Right cardiac atrium (tissue), 5 donors: ENCODE data around the gene CCNJL. TPM values are rescaled to one million over a fixed set of nuclear protein-coding genes. Genes with fewer than 3 reads are reported as not detected.
A peak's percentile ranks its signal among the peaks of the same experiment; 100 is the strongest.

Experiments
- ATAC-seq, 2 donors: fragments of 200-7000 bp; cut with Tn5 transposase; one replicate each; pipeline versions ENCODE4 v1.8.0 to v1.9.1; 2020; ENCODE audit warnings: moderate library complexity in 2 of 2, mild to moderate bottlenecking in 1 of 2
- DNase-seq, 3 donors: peaks; one replicate each; pipeline ENCODE4 v3.0.0-alpha.2; 2020
- H3K27ac ChIP-seq: one replicate; pipeline ENCODE4 v1.5.1; 2013; ENCODE audit warnings: mild to moderate bottlenecking, low read length, control low read depth, moderate library complexity
- H3K27me3 ChIP-seq: one replicate; pipeline ENCODE4 v1.6.1; 2013; ENCODE audit not compliant: control insufficient read depth, insufficient read depth
- H3K4me1 ChIP-seq: one replicate; pipeline ENCODE4 v1.6.1; 2013; ENCODE audit warnings: low read length; ENCODE audit not compliant: control insufficient read depth, insufficient read depth
- H3K4me3 ChIP-seq: one replicate; pipeline ENCODE4 v1.5.1; 2013; ENCODE audit warnings: low read length, control low read depth
- H3K9me3 ChIP-seq: one replicate; pipeline ENCODE4 v1.6.1; 2013; ENCODE audit warnings: low read length; ENCODE audit not compliant: control insufficient read depth
- WGBS: extraction: QIAGEN DNeasy Blood & Tissue Kit; methylation state at CpG from one replicate; pipeline ENCODE4 v1.1.7; 2013; 5-methylcytosine and 5-hydroxymethylcytosine counted together
- intact Hi-C, 4 donors: fragments of 100-400 bp; cut with DNase I; formaldehyde crosslinking; loops; one replicate each; pipeline versions ENCODE4 v1.11.0 to v1.14.0; 2022 to 2023
- polyA plus RNA-seq: library from polyadenylated mRNA; stranded (reverse); fragments of 200-250 nt; gene quantifications from one replicate; pipeline ENCODE4 v1.2.3, GENCODE V29; 2013
- total RNA-seq, 4 donors: library from RNA; stranded (reverse); fragmentation: NEBNext Ultra II Directional; extraction: Animal tissue kit (Norgen Biotek cat#: 25700); gene quantifications; one replicate each; pipeline ENCODE4 v1.2.1, GENCODE V29; 2021
- donor health status: healthy with polysubstance abuse.
- donor health status: DM: no; HTN: yes; CAD: no.
- donor health status: DM: no; HTN: no; CAD: no.
- donor health status: DM: no; HTN: yes; CAD: no; lungs with severe emphysema.
- donor health status: DM: yes; HTN: yes; CAD: no.

CCNJL gene
- total and polyA plus RNA-seq, 5 donors = 4.1 to 8.6 (median 5.7) TPM

GRCh38 chr5:160221082-160221481, 91.3 kb downstream of the CCNJL start:
- 93% methylated on average over 3 of the region's 3 CpGs for WGBS
- Histone ChIP-seq H3K4me1 (no peaks in the 10 kb centered on the region), H3K27ac (no peak overlapping the region), H3K27me3 (no peaks in the 10 kb centered on the region), H3K4me3 (no peak overlapping the region), H3K9me3 (no peaks in the 10 kb centered on the region)
- DNase-seq (no peak), ATAC-seq (no peak)
- intact Hi-C loops = no loop called here

- no peak overlapping the region for H3K4me3 ChIP-seq
Measured at GRCh38 chr5:160219356-160219755, 93.0 kb downstream of the CCNJL start.

GRCh38 chr5:160213537-160213936, 98.8 kb downstream of the CCNJL start:
- Histone ChIP-seq H3K9me3 (no peaks in the 10 kb centered on the region), H3K4me1 (no peaks in the 10 kb centered on the region), H3K4me3 (no peak overlapping the region), H3K27me3 (no peaks in the 10 kb centered on the region), H3K27ac (no peak overlapping the region)
- 77% methylated on average over 5 of the region's 5 CpGs for WGBS
- ATAC-seq = no peak
- no peak for DNase-seq
- intact Hi-C loops = no loop called here

More at GRCh38 chr5:160219356-160219755, 93.0 kb downstream of the CCNJL start:
- H3K27me3 ChIP-seq = no peaks in the 10 kb centered on the region
- no peaks in the 10 kb centered on the region for H3K9me3 ChIP-seq
- 63% methylated on average over 4 of the region's 4 CpGs for WGBS
- ATAC-seq (peak in 1 of 2 donors; percentile 29), DNase-seq (no peak)
- no peak overlapping the region for H3K27ac ChIP-seq
- no peaks in the 10 kb centered on the region for H3K4me1 ChIP-seq
- intact Hi-C loops = no loop called here

GRCh38 chr5:160211352-160211751, 101.0 kb downstream of the CCNJL start:
- Histone ChIP-seq H3K4me1 (no peaks in the 10 kb centered on the region), H3K27ac (peak overlapping the region; percentile 25), H3K4me3 (no peak overlapping the region), H3K27me3 (no peaks in the 10 kb centered on the region), H3K9me3 (no peaks in the 10 kb centered on the region)
- intact Hi-C loops = no loop called here
- 35% methylated on average over 2 of the region's 2 CpGs for WGBS
- DNase-seq (no peak), ATAC-seq (peak; percentile 81 to 89)

GRCh38 chr5:160210606-160211005, 101.8 kb downstream of the CCNJL start:
- Histone ChIP-seq H3K4me1 (no peaks in the 10 kb centered on the region), H3K4me3 (no peak overlapping the region), H3K27ac (no peak overlapping the region), H3K9me3 (no peaks in the 10 kb centered on the region), H3K27me3 (no peaks in the 10 kb centered on the region)
- intact Hi-C loops = no loop called here
- WGBS = 86% methylated on average over 9 of the region's 9 CpGs
- DNase-seq (no peak), ATAC-seq (no peak)

- Histone ChIP-seq H3K27ac (no peak overlapping the region), H3K27me3 (no peaks in the 10 kb centered on the region), H3K9me3 (no peaks in the 10 kb centered on the region), H3K4me1 (no peaks in the 10 kb centered on the region), H3K4me3 (no peak overlapping the region)
- DNase-seq (no peak), ATAC-seq (no peak)
- intact Hi-C loops = no loop called here
- 90% methylated on average over 2 of the region's 2 CpGs for WGBS
Measured at GRCh38 chr5:160209917-160210316, 102.4 kb downstream of the CCNJL start.

GRCh38 chr5:160207061-160207460, 105.3 kb downstream of the CCNJL start:
- no peak overlapping the region for H3K27ac ChIP-seq
- WGBS = 82% methylated on average over 2 of the region's 2 CpGs
- no peaks in the 10 kb centered on the region for H3K27me3 ChIP-seq
- no peaks in the 10 kb centered on the region for H3K9me3 ChIP-seq
- no peaks in the 10 kb centered on the region for H3K4me1 ChIP-seq
- DNase-seq (no peak), ATAC-seq (no peak)
- H3K4me3 ChIP-seq = no peak overlapping the region
- intact Hi-C loops = no loop called here

Other genes starting within 250 kb of the CCNJL start
- 10 to 100 TPM; 11.6 to 18.2 (median 14.4) TPM for gene PWWP2A, start 193.1 kb downstream of the CCNJL start, total RNA-seq
- 4.5 TPM for gene PWWP2A, start 193.1 kb downstream of the CCNJL start, polyA plus RNA-seq
- not detected for gene FABP6, start 83.1 kb downstream of the CCNJL start, total RNA-seq
- gene FABP6, start 83.1 kb downstream of the CCNJL start, polyA plus RNA-seq = 0.68 TPM
- 1 to 10 TPM; 1.6 to 4.3 (median 2.2) TPM for gene C1QTNF2, start 58.1 kb upstream of the CCNJL start, total RNA-seq
- 2.1 TPM for gene C1QTNF2, start 58.1 kb upstream of the CCNJL start, polyA plus RNA-seq
- gene FAM200C, start 87.5 kb upstream of the CCNJL start, total RNA-seq = 1 to 10 TPM; 3.3 to 6.0 (median 4.5) TPM
- gene FAM200C, start 87.5 kb upstream of the CCNJL start, polyA plus RNA-seq = 3.4 TPM
- gene SLU7, start 106.5 kb upstream of the CCNJL start, total RNA-seq = 10 to 100 TPM; 43.6 to 57.6 (median 46.4) TPM
- gene SLU7, start 106.5 kb upstream of the CCNJL start, polyA plus RNA-seq = 25.8 TPM
- 1 to 10 TPM; 1.5 to 3.9 (median 2.5) TPM for gene PTTG1, start 109.3 kb upstream of the CCNJL start, total RNA-seq
- gene PTTG1, start 109.3 kb upstream of the CCNJL start, polyA plus RNA-seq = 2.9 TPM